ENCODE data around the gene TXLNG.
"Not testable (repeated sequence)": the region's sequence is repeated elsewhere in the genome, so short reads cannot be mapped to it uniquely, and the experiment has no call there.

TXLNG gene

GRCh38 chrX:16839219-16839851 lies 53.1 kb downstream of the TXLNG start:
- H3K36me3 Mint-ChIP-seq (ENCODE audit: low read depth): peaks cover 100% of the 10 kb centered on the region
- H3K27me3 Mint-ChIP-seq: no peaks in the 10 kb centered on the region
- H3K4me1 Mint-ChIP-seq (ENCODE audit: low read depth): peaks cover 22% of the 10 kb centered on the region
- H3K9me3 Mint-ChIP-seq: no peaks in the 10 kb centered on the region
- H3K4me3 Mint-ChIP-seq: no peak overlapping the region
- peak overlapping the region; percentile 66 for H3K27ac Mint-ChIP-seq
- no peak for DNase-seq

GRCh38 chrX:16839852-16840460 lies 53.7 kb downstream of the TXLNG start:
- H3K4me1 Mint-ChIP-seq (ENCODE audit: low read depth): peaks cover 22% of the 10 kb centered on the region
- no peak for DNase-seq
- H3K27me3 Mint-ChIP-seq: no peaks in the 10 kb centered on the region
- peak overlapping the region; percentile 59 for H3K27ac Mint-ChIP-seq
- H3K9me3 Mint-ChIP-seq: no peaks in the 10 kb centered on the region
- H3K4me3 Mint-ChIP-seq: no peak overlapping the region
- peaks cover 100% of the 10 kb centered on the region for H3K36me3 Mint-ChIP-seq (ENCODE audit: low read depth)

GRCh38 chrX:16842684-16843083 lies 56.4 kb downstream of the TXLNG start:
- Mint-ChIP-seq H3K9me3 (no peaks in the 10 kb centered on the region), H3K27ac (peak overlapping the region; percentile 64), H3K4me1 (ENCODE audit: low read depth) (peaks cover 22% of the 10 kb centered on the region)

GRCh38 chrX:16843208-16843909 lies 57.1 kb downstream of the TXLNG start:
- H3K4me1 Mint-ChIP-seq (ENCODE audit: low read depth): peaks cover 24% of the 10 kb centered on the region
- DNase-seq: no peak
- no peak overlapping the region for H3K4me3 Mint-ChIP-seq
- no peaks in the 10 kb centered on the region for H3K27me3 Mint-ChIP-seq
- peak overlapping the region; percentile 64 for H3K27ac Mint-ChIP-seq
- peaks cover 99% of the 10 kb centered on the region for H3K36me3 Mint-ChIP-seq (ENCODE audit: low read depth)
- no peaks in the 10 kb centered on the region for H3K9me3 Mint-ChIP-seq

More at GRCh38 chrX:16842684-16843083, 56.4 kb downstream of the TXLNG start:
- no peak overlapping the region for H3K4me3 Mint-ChIP-seq
- peaks cover 99% of the 10 kb centered on the region for H3K36me3 Mint-ChIP-seq (ENCODE audit: low read depth)
- DNase-seq: no peak
- H3K27me3 Mint-ChIP-seq: no peaks in the 10 kb centered on the region

GRCh38 chrX:16845686-16846085 lies 59.4 kb downstream of the TXLNG start:
- Mint-ChIP-seq H3K27me3 (peaks cover 5% of the 10 kb centered on the region), H3K36me3 (ENCODE audit: low read depth) (peaks cover 98% of the 10 kb centered on the region), H3K27ac (no peak overlapping the region), H3K4me3 (no peak overlapping the region), H3K9me3 (no peaks in the 10 kb centered on the region), H3K4me1 (ENCODE audit: low read depth) (peaks cover 18% of the 10 kb centered on the region)
- no peak for DNase-seq

- peak overlapping the region; percentile 7 for H3K27ac Mint-ChIP-seq
- no peak for DNase-seq
- no peaks in the 10 kb centered on the region for H3K9me3 Mint-ChIP-seq
- peaks cover 5% of the 10 kb centered on the region for H3K27me3 Mint-ChIP-seq
- peaks cover 28% of the 10 kb centered on the region for H3K4me1 Mint-ChIP-seq (ENCODE audit: low read depth)
- H3K36me3 Mint-ChIP-seq (ENCODE audit: low read depth): peaks cover 96% of the 10 kb centered on the region
- H3K4me3 Mint-ChIP-seq: no peak overlapping the region
Observed at GRCh38 chrX:16848541-16848940, 62.3 kb downstream of the TXLNG start.

- peaks cover 49% of the 10 kb centered on the region for H3K4me1 Mint-ChIP-seq (ENCODE audit: low read depth)
- no peak for DNase-seq
- H3K4me3 Mint-ChIP-seq: no peak overlapping the region
- no peaks in the 10 kb centered on the region for H3K9me3 Mint-ChIP-seq
- peak overlapping the region; percentile 71 for H3K27ac Mint-ChIP-seq
- peaks cover 96% of the 10 kb centered on the region for H3K36me3 Mint-ChIP-seq (ENCODE audit: low read depth)
- peaks cover 9% of the 10 kb centered on the region for H3K27me3 Mint-ChIP-seq
Observed at GRCh38 chrX:16851421-16851820, 65.2 kb downstream of the TXLNG start.

GRCh38 chrX:16851827-16852226 lies 65.6 kb downstream of the TXLNG start:
- H3K9me3 Mint-ChIP-seq: no peaks in the 10 kb centered on the region
- peaks cover 11% of the 10 kb centered on the region for H3K27me3 Mint-ChIP-seq
- H3K27ac Mint-ChIP-seq: peak overlapping the region; percentile 71
- no peak overlapping the region for H3K4me3 Mint-ChIP-seq
- DNase-seq: no peak
- H3K4me1 Mint-ChIP-seq (ENCODE audit: low read depth): peaks cover 53% of the 10 kb centered on the region
- peaks cover 96% of the 10 kb centered on the region for H3K36me3 Mint-ChIP-seq (ENCODE audit: low read depth)

GRCh38 chrX:16852617-16853179 lies 66.4 kb downstream of the TXLNG start:
- H3K4me1 Mint-ChIP-seq (ENCODE audit: low read depth): peaks cover 59% of the 10 kb centered on the region
- peaks cover 17% of the 10 kb centered on the region for H3K27me3 Mint-ChIP-seq
- no peak for DNase-seq
- H3K27ac Mint-ChIP-seq: peak overlapping the region; percentile 32
- no peaks in the 10 kb centered on the region for H3K9me3 Mint-ChIP-seq
- H3K36me3 Mint-ChIP-seq (ENCODE audit: low read depth): peaks cover 97% of the 10 kb centered on the region
- no peak overlapping the region for H3K4me3 Mint-ChIP-seq

GRCh38 chrX:16853537-16853936 lies 67.3 kb downstream of the TXLNG start:
- Mint-ChIP-seq H3K36me3 (ENCODE audit: low read depth) (peaks cover 97% of the 10 kb centered on the region), H3K4me1 (ENCODE audit: low read depth) (peaks cover 56% of the 10 kb centered on the region), H3K27ac (peak overlapping the region; percentile 32), H3K9me3 (no peaks in the 10 kb centered on the region), H3K27me3 (peaks cover 19% of the 10 kb centered on the region), H3K4me3 (no peak overlapping the region)
- no peak for DNase-seq

- Mint-ChIP-seq H3K27me3 (peaks cover 31% of the 10 kb centered on the region), H3K9me3 (no peaks in the 10 kb centered on the region), H3K4me1 (ENCODE audit: low read depth) (peaks cover 71% of the 10 kb centered on the region), H3K27ac (peak overlapping the region; percentile 93), H3K4me3 (peak overlapping the region; percentile 38), H3K36me3 (ENCODE audit: low read depth) (peaks cover 94% of the 10 kb centered on the region)
- no peak for DNase-seq
Observed at GRCh38 chrX:16855363-16856075, 69.3 kb downstream of the TXLNG start.

- peaks cover 71% of the 10 kb centered on the region for H3K4me1 Mint-ChIP-seq (ENCODE audit: low read depth)
- H3K36me3 Mint-ChIP-seq (ENCODE audit: low read depth): peaks cover 93% of the 10 kb centered on the region
- DNase-seq: peak; percentile 46
- H3K27me3 Mint-ChIP-seq: peaks cover 31% of the 10 kb centered on the region
- H3K9me3 Mint-ChIP-seq, H3K4me3 Mint-ChIP-seq: not testable (repeated sequence)
- H3K27ac Mint-ChIP-seq: peak overlapping the region; percentile 93
Observed at GRCh38 chrX:16856076-16856404, 69.8 kb downstream of the TXLNG start.

- peaks cover 91% of the 10 kb centered on the region for H3K36me3 Mint-ChIP-seq (ENCODE audit: low read depth)
- DNase-seq: no peak
- peaks cover 33% of the 10 kb centered on the region for H3K27me3 Mint-ChIP-seq
- no peaks in the 10 kb centered on the region for H3K9me3 Mint-ChIP-seq
- peak overlapping the region; percentile 67 for H3K27ac Mint-ChIP-seq
- H3K4me1 Mint-ChIP-seq (ENCODE audit: low read depth): peaks cover 66% of the 10 kb centered on the region
- H3K4me3 Mint-ChIP-seq: no peak overlapping the region
Observed at GRCh38 chrX:16856744-16857143, 70.5 kb downstream of the TXLNG start.

- no peak for DNase-seq
- Mint-ChIP-seq H3K27me3 (peaks cover 53% of the 10 kb centered on the region), H3K4me1 (ENCODE audit: low read depth) (peaks cover 43% of the 10 kb centered on the region), H3K9me3 (no peaks in the 10 kb centered on the region), H3K36me3 (ENCODE audit: low read depth) (peaks cover 76% of the 10 kb centered on the region), H3K27ac (no peak overlapping the region), H3K4me3 (no peak overlapping the region)
Observed at GRCh38 chrX:16862829-16863228, 76.6 kb downstream of the TXLNG start.

Data from activated T-cell treated with anti-CD3 and anti-CD28 coated beads, Interleukin-2, amount 50 U/mL, for 24 hours (primary cell).